ENCODE data around the gene HIVEP1. TPM values are rescaled to one million over a fixed set of nuclear protein-coding genes. Genes with fewer than 3 reads are reported as not detected.
"Not testable (repeated sequence)": the region's sequence is repeated elsewhere in the genome, so short reads cannot be mapped to it uniquely, and the experiment has no call there.

The HIVEP1 gene
- polyA plus RNA-seq, 4 donors: 22.6 to 25.8 (median 23.8) TPM

DNA sequence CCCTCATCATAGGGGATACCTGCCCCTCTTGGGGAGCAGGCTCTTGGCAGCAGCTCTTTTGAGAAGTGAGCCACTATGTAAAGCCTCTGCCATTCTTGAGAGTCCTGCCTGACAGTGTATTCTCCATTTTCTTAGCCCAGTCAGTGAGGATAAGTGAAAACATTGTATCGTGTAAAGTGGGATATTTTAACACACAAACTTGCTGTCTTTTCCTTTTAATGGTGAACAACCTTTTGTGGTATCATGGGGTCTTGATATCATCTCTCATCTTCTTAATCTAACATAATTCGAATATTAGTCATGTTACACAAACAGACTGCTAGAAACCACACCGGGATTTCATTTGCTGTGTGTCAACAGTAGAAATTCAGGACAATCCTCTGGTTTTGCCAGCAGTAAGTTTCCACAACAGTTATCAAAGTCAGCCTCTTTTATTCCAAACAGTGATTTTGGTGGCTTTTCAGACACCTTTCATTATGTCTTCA lies 136.2 kb downstream of the HIVEP1 start:
- DNase-seq (ENCODE audit: low read depth in 4 of 4, low spot score in 3 of 4): no peak

DNA sequence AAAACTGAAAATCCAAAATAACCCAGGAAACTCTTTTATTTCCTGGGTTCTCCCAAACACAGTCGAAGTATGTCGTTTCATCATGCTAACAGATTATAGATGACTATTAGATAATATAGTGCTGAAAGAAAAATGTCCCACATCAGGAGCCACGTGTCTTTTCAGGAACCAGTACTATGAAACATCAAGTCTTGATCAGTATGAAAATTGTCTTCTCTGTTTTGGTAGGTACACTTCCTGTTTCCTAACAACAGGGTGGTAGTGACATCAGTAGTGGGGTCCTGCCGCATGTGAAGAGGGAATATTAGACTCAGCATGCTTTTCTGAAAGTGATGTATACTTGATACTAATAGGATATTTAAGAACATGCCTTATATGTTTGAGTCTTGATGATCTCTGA lies 136.7 kb downstream of the HIVEP1 start:
- no peak for DNase-seq (ENCODE audit: low read depth in 4 of 4, low spot score in 3 of 4)

DNA sequence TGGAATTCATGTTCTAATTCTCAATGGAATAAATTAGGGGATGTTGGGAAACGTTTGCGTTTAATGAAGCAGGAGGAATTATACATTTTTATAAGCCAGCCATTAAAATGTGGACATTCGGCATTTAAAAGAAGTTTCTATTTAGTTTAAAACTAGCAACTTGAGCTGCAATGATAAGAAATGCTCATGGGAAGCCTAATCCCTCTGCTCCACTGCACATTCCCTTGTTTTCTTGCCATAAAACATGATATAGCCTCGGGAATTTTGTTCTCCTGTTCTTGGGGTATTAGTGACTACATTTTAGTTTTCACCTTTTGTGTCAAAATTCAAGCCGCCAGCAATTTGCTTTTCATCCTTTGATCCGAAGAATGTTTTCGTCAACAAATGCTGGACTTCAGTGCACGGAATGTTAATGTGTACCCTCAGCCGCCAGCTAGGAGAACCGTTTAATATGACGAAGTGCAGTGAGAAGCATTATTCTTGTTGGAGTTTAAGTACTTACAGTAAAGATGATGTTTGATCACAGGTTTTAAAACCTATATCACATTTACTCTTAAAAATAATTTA lies 137.9 kb downstream of the HIVEP1 start:
- DNase-seq (ENCODE audit: low read depth in 4 of 4, low spot score in 3 of 4): no peak

DNA sequence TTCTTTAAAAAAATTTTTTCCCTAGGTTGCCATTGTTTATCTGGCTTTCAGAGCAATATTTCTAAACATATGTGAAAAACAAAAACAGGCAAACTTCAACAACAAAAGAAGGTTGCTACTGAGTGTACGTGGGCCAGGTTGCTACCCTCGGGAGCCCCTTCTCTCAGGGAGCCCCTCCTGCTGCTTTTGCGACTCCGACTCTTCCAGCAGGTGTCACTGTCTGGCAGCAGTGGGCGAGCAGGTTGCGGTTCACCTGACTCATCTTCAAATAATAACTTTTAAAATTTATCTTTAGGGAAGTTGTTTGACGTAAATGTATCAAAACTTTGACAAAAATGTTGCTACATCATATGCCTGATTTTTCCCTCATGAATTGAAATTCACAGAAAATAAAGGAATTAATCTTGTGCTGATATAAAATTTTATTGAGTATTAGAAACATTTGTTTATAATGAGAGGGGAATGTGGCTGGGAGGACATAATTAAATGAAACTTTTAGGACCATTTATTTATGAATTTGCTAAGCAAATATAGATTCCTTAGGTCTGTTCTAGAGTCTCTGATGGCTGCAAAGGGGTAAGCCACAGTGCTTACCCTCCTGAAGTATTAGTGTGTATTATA lies 138.8 kb downstream of the HIVEP1 start:
- no peak for DNase-seq (ENCODE audit: low read depth in 4 of 4, low spot score in 3 of 4)

DNA sequence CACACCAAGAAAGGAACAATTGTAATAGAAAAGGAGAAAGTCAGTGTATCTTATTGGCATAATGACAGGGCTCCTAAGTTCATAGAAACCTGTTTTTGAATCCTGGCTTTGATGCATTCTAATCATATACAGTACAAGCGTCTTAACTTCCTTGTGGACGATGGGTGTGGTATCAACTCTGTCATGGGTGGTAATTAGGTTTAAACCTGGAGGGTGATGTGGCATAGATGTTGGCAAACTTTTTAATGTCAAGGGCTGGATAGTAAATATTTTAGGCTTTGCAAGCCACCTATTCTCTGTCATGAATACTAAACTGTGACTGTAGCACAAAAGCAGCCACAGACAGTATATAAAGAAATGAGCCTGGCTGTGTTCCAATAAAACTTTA lies 139.3 kb downstream of the HIVEP1 start:
- no peak for DNase-seq (ENCODE audit: low read depth in 4 of 4, low spot score in 3 of 4)

DNA sequence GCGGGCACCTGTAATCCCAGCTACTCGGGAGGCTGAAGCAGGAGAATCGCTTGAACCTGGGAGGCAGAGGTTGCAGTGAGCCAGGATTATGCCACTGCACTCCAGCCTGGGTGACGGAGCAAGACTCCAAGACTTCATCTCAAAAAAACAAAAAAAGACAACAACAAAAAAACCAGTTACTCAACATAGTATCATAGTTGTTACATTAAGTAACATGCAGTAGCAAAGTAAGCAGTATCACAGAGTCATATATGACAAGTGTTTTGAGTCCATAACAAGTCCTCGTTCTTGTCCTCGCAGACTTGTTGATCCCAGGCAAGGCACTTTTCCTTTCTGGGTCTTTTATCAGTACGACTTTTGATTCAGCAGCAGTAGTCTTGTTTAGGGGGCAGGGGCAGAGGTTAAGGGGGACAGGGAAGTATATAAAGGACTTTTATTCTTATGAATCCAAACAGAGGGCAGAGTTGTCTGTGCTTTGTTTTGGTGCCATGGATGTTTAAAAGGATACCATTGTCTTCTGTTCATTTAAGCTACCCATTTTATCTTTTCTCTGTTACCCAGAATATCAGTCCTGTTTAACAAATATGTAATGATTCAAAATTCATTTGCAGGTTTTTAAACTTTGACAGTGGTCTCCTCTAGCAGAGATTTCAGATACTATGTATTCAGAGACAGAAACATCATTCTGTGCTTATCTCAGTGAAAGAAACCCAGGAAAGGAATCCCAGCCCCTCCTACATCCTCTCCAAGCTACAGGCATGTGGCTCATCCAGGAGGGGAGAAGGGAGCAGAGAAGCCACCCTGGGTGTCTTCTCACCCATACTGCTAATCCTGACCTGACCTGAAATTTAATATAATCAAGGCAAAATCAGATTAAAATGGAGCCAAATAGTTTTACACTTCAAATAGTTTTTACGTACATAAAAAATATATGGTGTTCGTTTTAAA lies 140.2 kb downstream of the HIVEP1 start:
- no peak for DNase-seq (ENCODE audit: low read depth in 4 of 4, low spot score in 3 of 4)

DNA sequence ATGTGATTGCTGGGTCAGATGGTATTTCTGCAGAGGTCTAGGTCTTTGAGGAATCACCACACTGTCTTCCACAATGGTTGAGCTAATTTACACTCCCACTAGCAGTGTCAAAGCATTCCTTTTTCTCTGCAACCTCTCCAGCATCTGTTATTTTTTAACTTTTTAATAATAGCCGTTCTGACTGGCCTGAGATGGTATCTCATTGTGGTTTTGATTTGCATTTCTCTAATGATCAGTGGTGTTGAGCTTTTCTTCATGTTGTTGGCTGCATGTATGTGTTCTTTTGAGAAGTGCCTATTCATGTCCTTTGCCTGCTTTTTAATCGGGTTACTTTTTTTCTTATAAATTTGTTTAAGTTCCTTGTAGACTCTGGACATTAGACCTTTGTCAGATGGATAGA lies 143.7 kb downstream of the HIVEP1 start:
- DNase-seq (ENCODE audit: low read depth in 4 of 4, low spot score in 3 of 4): not testable (repeated sequence)

DNA sequence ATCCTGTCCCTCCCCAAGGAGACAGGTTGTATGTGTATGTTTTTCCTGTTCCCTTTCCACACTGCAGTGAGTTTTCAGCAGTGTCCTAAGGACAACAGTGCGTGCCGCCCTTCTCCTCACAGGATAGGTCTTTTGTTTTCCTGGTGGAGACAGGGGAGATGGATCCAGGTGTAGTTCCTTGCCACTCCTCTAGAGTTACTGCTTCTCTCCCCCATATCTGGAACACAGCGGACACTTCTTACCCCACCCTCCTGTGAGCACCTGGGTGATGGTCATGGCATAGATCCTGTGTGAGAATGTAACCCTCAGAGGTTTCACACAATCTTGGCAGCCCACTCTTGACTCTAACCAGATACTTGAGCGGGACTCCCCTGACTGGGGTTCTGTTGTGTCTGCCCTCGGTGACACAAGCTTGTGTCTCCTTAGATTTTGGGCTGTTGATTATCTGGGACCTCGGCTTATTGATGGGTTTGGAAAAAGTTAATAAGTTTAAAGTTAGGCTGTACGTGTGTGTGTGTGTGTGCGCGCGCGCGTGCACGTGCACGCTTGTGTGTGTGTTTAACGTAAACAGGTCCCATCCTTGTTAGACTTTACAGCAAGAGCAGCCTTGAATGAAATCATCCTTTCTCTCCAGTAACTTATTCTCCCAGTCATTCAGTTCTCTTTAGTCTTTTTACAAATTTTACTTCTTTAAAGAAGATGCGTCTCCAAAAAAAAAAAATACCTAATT lies 146.7 kb downstream of the HIVEP1 start:
- no peak for DNase-seq (ENCODE audit: low read depth in 4 of 4, low spot score in 3 of 4)

DNA sequence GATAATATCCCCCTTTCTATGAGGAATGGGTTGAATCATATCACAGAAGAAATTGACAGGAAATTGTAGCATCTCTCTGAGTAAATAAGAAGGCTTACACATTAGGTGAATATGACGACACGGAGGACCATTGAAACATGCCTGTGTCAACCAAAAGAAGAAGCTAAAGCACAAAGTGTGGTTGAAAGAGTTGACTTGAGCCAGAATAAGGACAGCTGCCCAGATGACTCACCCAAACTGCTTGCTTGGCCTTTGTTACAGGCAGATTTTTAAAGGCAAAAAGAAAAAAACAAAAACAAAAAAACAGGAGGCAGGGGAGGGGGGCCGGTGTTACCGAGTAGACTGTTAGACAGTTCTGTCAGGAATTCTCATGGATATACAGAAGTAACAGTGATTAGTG lies 148.2 kb downstream of the HIVEP1 start:
- no peak for DNase-seq (ENCODE audit: low read depth in 4 of 4, low spot score in 3 of 4)

DNA sequence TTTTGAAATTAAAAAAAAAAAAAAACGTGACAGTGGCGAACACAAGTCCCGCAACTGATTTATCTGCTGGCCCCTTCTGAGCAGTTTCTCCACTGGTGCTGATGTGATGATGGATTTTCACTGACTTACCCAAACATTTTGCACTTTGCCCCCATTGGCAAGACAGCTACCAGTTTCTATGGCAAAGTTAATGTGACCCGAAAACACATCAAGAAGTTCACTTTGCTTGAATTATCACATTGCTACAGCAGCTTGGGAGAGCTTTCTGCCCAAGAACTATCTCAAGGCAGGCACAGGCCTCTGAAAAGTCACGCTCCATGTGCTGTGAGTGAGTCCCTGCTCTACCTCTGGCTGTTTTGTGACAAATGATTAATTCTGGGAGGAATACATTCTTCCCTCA lies 150.1 kb downstream of the HIVEP1 start:
- no peak for DNase-seq (ENCODE audit: low read depth in 4 of 4, low spot score in 3 of 4)

DNA sequence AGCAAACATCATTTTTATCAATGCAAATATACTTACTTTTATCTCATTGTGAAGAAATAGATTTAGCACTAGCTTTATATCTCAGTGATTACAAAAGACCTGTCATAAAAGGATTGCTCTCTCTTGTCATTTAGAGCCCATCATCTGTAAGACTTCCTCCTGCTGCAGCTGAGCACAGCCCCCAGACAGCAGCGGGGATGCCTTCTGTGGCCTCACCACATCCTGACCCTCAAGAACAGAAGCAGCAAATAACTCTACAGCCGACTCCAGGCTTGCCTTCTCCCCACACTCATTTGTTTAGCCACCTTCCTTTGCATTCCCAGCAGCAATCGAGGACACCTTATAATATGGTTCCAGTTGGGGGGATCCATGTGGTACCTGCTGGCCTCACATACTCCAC lies 151.0 kb downstream of the HIVEP1 start:
- DNase-seq (ENCODE audit: low read depth in 4 of 4, low spot score in 3 of 4): no peak

DNA sequence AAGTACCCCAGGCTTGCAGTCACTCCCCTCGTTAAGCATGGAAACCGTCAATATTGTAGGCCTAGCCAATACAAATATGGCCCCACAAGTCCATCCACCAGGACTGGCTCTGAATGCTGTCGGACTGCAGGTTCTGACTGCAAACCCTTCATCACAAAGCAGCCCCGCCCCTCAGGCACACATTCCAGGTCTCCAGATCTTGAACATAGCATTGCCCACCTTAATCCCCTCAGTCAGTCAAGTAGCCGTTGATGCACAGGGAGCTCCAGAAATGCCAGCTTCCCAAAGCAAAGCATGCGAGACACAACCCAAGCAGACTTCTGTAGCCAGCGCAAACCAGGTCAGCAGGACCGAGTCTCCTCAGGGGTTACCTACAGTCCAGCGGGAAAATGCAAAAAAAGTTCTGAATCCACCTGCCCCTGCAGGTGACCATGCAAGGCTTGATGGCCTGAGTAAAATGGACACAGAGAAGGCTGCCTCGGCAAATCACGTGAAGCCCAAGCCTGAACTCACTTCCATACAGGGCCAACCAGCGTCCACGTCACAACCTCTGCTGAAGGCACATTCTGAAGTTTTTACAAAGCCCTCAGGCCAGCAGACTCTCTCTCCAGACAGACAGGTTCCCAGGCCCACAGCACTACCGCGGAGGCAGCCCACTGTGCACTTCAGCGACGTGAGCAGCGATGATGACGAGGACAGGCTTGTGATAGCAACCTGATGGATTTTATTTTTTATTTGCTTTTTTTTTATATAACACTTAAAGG lies 151.8 kb downstream of the HIVEP1 start:
- DNase-seq (ENCODE audit: low read depth in 4 of 4, low spot score in 3 of 4): no peak

DNA sequence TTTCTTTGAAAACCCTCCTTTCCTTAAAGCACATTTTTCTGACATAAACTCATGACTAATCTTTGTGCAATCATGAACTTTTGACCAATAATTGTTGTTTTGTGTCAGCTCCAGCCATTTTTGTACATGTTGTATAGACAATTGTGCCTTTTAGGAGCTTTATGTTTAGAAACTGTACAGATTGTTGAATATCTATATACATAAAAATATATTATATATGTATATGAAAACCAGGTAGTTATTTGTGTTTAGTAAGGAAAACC lies 152.3 kb downstream of the HIVEP1 start:
- no peak for DNase-seq (ENCODE audit: low read depth in 4 of 4, low spot score in 3 of 4)

DNA sequence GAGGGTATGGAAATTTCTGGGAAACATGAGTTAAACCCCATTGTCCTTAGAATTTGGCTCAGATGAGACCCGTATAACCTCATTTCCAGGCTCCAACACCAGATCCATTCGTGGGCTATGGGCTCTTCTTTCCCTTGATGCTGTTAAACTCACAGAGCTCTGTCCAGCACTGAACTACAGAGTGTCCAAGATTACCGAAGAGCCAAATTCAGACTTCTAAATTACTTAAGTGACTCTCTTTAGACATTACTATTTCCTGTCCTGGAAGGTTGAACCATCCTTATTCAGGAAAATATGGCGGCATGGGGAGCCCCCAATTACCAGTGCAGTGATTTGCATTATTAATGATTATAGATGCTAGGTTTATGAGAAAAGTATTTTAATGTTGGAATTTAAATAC lies 153.2 kb downstream of the HIVEP1 start:
- no peak for DNase-seq (ENCODE audit: low read depth in 4 of 4, low spot score in 3 of 4)

DNA sequence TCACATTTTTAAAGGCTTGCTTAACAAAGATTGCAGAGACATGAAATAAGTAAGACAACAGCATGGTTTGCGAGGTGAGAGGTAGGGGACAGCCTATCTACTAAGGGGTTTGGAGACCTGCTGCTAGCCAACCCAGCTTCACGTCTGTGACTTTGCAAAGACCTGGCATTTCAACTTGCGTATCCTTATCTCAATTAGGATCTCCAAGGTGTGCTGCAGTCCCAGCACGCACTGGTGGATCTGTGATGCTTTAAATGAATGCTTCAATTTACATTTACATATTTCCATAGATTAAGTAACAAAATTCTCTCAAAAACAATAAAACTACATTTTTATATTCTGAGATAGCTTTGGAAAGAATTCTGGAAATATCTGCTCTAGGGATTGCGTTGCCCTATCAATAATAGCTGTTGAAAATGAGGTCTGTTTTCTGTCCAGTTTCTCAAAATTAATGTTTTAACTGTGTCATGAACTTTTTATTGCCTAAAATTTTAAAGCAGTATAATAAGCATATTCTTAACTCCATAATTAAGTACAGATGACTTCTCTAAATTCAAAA lies 153.7 kb downstream of the HIVEP1 start:
- no peak for DNase-seq (ENCODE audit: low read depth in 4 of 4, low spot score in 3 of 4)

DNA sequence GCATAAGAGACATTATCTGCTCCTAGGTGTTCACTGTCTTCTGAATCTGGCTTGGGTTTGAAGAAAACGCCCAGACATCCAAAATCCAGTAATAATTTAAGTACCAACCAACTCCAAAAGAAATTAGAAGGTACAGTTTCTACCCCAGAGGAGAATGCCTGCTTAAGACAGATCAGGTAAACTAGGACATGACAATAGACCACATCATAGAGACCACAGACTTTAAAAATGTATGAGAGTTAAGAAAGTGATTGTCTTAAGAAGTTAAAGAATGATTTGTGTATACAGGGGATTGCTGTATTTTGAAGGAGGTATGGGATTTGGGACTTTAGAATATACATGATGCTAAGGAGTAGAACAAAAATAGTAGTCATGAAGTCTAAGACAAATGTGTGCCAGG lies 157.3 kb downstream of the HIVEP1 start:
- DNase-seq (ENCODE audit: low read depth in 4 of 4, low spot score in 3 of 4): no peak

DNA sequence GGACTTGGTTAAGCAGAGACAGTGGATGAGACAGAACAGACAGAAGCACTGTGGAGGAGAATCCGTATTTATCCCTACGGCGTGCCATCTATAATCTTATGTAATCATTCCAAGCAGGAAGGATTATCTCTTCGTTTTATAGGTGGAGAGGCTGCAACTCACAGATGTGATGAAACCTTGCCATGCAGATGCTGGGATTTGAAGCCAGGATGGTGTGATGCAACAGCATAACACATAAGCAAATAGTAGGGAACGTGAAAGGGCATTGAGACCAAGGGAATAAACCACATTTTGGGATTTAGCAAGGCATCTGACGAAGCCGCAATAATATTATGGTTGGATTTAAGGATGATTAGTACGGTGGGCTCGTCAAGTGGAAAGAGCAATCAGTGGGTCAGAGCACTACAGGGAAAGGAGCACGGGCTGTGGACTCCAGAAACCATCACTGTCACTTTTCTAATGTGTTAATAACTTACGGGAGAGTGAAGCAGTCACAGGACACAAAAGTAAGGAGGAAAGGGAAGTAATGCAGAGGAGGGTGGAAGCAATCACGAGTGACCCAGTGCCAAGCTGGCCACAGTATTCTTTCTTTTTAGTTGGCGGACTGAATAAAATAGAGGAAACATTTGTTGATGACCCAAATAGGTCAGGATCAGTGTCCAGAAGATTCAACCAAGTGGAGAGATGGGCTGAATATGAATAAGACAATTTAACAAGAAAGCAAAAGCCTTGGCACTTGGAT lies 158.4 kb downstream of the HIVEP1 start:
- no peak for DNase-seq (ENCODE audit: low read depth in 4 of 4, low spot score in 3 of 4)

DNA sequence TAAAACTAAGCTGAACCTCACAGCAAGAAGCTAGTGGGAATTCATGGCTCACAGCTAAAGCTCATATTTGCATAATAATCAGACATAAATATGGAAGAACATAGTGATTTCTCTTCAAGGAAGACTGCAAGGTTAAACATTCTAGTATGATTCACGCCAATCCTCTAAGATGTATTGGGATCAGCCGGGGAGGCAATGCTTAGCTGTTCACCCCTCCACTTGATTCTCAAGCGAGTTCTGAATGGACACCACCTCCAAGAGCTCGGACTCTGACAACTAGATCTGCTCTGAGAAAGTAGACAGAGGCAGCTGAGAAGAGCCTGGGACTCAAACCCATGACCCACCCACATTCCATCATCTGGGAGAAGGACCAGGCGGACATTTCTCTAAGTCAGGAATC lies 159.6 kb downstream of the HIVEP1 start:
- DNase-seq (ENCODE audit: low read depth in 4 of 4, low spot score in 3 of 4): no peak

DNA sequence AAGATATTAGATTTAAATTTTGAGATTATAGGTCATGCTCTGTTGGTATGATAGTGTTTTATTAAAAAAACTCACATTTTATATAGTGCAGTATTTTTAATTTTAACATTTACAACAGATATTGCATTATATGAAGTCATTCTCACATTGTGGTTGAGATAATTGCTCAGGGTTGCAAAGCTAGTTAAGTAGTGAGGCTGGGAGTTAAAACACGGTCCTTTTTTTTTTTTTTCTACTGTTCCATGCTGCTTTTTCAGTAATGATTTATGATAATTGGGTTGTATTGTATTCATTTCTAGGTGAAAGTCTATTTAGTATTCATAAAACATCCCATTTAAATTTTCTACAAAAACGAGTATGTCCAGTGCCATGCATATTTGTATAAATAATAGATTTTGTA lies 160.5 kb downstream of the HIVEP1 start:
- no peak for DNase-seq (ENCODE audit: low read depth in 4 of 4, low spot score in 3 of 4)

DNA sequence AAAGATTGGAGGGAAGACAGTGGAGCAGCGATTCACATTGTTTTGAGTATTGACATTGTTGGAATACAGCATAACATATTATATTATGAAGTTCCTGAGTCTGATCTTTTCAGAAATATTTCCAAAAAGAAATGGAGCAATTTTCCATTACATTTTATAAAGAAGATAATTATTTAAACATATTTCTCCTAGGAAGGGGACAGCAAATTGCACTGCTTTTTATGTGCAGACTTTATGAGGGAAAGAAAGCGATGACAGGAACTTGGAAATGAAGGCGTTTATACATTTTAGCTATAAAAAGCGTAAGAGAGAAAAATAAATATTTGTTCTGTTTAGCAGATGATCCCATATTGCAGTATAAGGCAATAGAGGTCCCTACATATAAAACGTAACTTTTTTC lies 161.1 kb downstream of the HIVEP1 start:
- no peak for DNase-seq (ENCODE audit: low read depth in 4 of 4, low spot score in 3 of 4)

All from left renal pelvis (tissue), 4 donors.